ENCODE data around the gene SYNE2.
"Not testable (repeated sequence)": the region's sequence is repeated elsewhere in the genome, so short reads cannot be mapped to it uniquely, and the experiment has no call there.

Gene SYNE2

GRCh38 chr14:64038841-64039542 lies 186.2 kb downstream of the SYNE2 start:
- DNase-seq, result no peak

- no peak for DNase-seq
Observed at GRCh38 chr14:64040044-64040443, 187.2 kb downstream of the SYNE2 start.

- DNase-seq, result not testable (repeated sequence)
Observed at GRCh38 chr14:64043296-64043695, 190.5 kb downstream of the SYNE2 start.

- no peak for DNase-seq
Observed at GRCh38 chr14:64045091-64045490, 192.3 kb downstream of the SYNE2 start.

GRCh38 chr14:64049616-64050381 lies 197.0 kb downstream of the SYNE2 start:
- no peak for DNase-seq

- DNase-seq, result no peak
Observed at GRCh38 chr14:64053694-64054669, 201.2 kb downstream of the SYNE2 start.

- no peak for DNase-seq
Observed at GRCh38 chr14:64059454-64060198, 206.8 kb downstream of the SYNE2 start.

GRCh38 chr14:64060199-64060545 lies 207.4 kb downstream of the SYNE2 start:
- no peak for DNase-seq

- no peak for DNase-seq
Observed at GRCh38 chr14:64060648-64061096, 207.9 kb downstream of the SYNE2 start.

GRCh38 chr14:64061115-64061514 lies 208.3 kb downstream of the SYNE2 start:
- no peak for DNase-seq

- DNase-seq, result no peak
Observed at GRCh38 chr14:64061706-64062105, 208.9 kb downstream of the SYNE2 start.

- DNase-seq, result no peak
Observed at GRCh38 chr14:64062381-64063115, 209.7 kb downstream of the SYNE2 start.

- no peak for DNase-seq
Observed at GRCh38 chr14:64064447-64064846, 211.6 kb downstream of the SYNE2 start.

GRCh38 chr14:64069634-64070359 lies 217.0 kb downstream of the SYNE2 start:
- no peak for DNase-seq

GRCh38 chr14:64074961-64075612 lies 222.3 kb downstream of the SYNE2 start:
- no peak for DNase-seq

- no peak for DNase-seq
Observed at GRCh38 chr14:64075613-64076005, 222.8 kb downstream of the SYNE2 start.

- no peak for DNase-seq
Observed at GRCh38 chr14:64080452-64080851, 227.6 kb downstream of the SYNE2 start.

- DNase-seq, result no peak
Observed at GRCh38 chr14:64081174-64081746, 228.5 kb downstream of the SYNE2 start.

- no peak for DNase-seq
Observed at GRCh38 chr14:64082837-64083236, 230.0 kb downstream of the SYNE2 start.

- no peak for DNase-seq
Observed at GRCh38 chr14:64088647-64088964, 235.8 kb downstream of the SYNE2 start.

Data from left hindlimb (tissue), 1 donor.